Neural cell (in vitro differentiated cells): Measurements from ENCODE around the gene APBA3. TPM values are rescaled to one million over a fixed set of nuclear protein-coding genes. Genes with fewer than 3 reads are reported as not detected.

Experiments
- H2AFZ ChIP-seq: fragments of 200-600, 300-800 bp; sonication (generic), shearing (Covaris generic); 2 replicates; pipeline ENCODE4 v1.6.0; 2014; ENCODE audit warnings: low read depth, mild to moderate bottlenecking, antibody characterized with exemption, low read length, moderate library complexity
- H3F3A ChIP-seq: fragments of 200-600 bp; shearing (Covaris generic); 2 replicates; pipeline ENCODE4 v1.6.1; 2016; ENCODE audit warnings: mild to moderate bottlenecking, moderate library complexity, mixed read lengths, antibody characterized with exemption, low read length; ENCODE audit not compliant: insufficient read depth, poor library complexity, severe bottlenecking
- H3K27ac ChIP-seq: fragments of 200-600, 300-800 bp; sonication (generic), shearing (Covaris generic); 2 replicates; pipeline ENCODE4 v1.5.1; 2014; ENCODE audit warnings: mild to moderate bottlenecking, low read length, moderate library complexity
- H3K27me3 ChIP-seq: fragments of 300-800, 200-600 bp; sonication (generic), shearing (Covaris generic); 2 replicates; pipeline ENCODE4 v1.6.0; 2014; ENCODE audit warnings: mild to moderate bottlenecking, low read depth, low read length, moderate library complexity; ENCODE audit not compliant: insufficient read depth
- H3K36me3 ChIP-seq: fragments of 300-800, 200-600 bp; sonication (generic), shearing (Covaris generic); 2 replicates; pipeline ENCODE4 v1.5.1; 2014; ENCODE audit warnings: mild to moderate bottlenecking, antibody characterized with exemption, low read length, moderate library complexity; ENCODE audit not compliant: insufficient read depth
- H3K4me2 ChIP-seq: fragments of 300-800, 200-600 bp; sonication (generic), shearing (Covaris generic); 2 replicates; pipeline ENCODE4 v1.6.0; 2014; ENCODE audit warnings: mild to moderate bottlenecking, low read length
- H3K4me3 ChIP-seq: fragments of 300-800, 200-600 bp; sonication (generic), shearing (Covaris generic); 2 replicates; pipeline ENCODE4 v1.5.1; 2014; ENCODE audit warnings: mild to moderate bottlenecking, low read length, moderate library complexity
- H3K79me2 ChIP-seq: fragments of 200-600 bp; shearing (Covaris generic); replicated peaks from 2 replicates; pipeline ENCODE4 v1.6.0; 2014; ENCODE audit warnings: mild to moderate bottlenecking, low read length, moderate library complexity; ENCODE audit not compliant: insufficient read depth
- H3K9ac ChIP-seq: fragments of 300-800, 200-600 bp; sonication (generic), shearing (Covaris generic); 2 replicates; pipeline ENCODE4 v1.6.1; 2016; ENCODE audit warnings: mild to moderate bottlenecking, low read length, mixed read lengths
- H3K9me2 ChIP-seq: fragments of 200-600 bp; shearing (Covaris generic); 2 replicates; pipeline ENCODE4 v1.6.1; 2016; ENCODE audit warnings: mild to moderate bottlenecking, low read length, mixed read lengths; ENCODE audit not compliant: insufficient read depth
- H3K9me3 ChIP-seq: fragments of 200-600, 300-800 bp; sonication (generic), shearing (Covaris generic); 2 replicates; pipeline ENCODE4 v1.6.1; 2016; ENCODE audit warnings: mild to moderate bottlenecking, mixed run types, low read length, moderate library complexity, mixed read lengths
- H4K20me1 ChIP-seq: fragments of 200-600 bp; shearing (Covaris generic); 2 replicates; pipeline ENCODE4 v1.6.1; 2016; ENCODE audit warnings: mild to moderate bottlenecking, mixed run types; ENCODE audit not compliant: insufficient read depth
- CTCF ChIP-seq: fragments of 450-650 bp; IDR thresholded peaks from 2 replicates; pipeline ENCODE4 v1.5.1; 2014; ENCODE audit warnings: antibody characterized with exemption, mild to moderate bottlenecking, moderate library complexity; ENCODE audit not compliant: poor library complexity, severe bottlenecking
- EP300 ChIP-seq: fragments of 450-650 bp; conservative IDR thresholded peaks from 2 replicates; pipeline ENCODE4 v1.6.1; 2014; ENCODE audit warnings: antibody characterized with exemption, mild to moderate bottlenecking, moderate library complexity; ENCODE audit not compliant: poor library complexity, severe bottlenecking
- EZH2 ChIP-seq: fragments of 200-600, 300-800 bp; shearing (Covaris generic), sonication (generic); IDR thresholded peaks from 2 replicates; pipeline ENCODE4 v1.6.1; 2014; ENCODE audit warnings: antibody characterized with exemption, low read length, borderline replicate concordance, mild to moderate bottlenecking; ENCODE audit not compliant: insufficient read depth, poor library complexity, severe bottlenecking
- MXI1 ChIP-seq: fragments of 450-650 bp; conservative IDR thresholded peaks from 2 replicates; pipeline ENCODE4 v1.6.1; 2014; ENCODE audit warnings: antibody characterized with exemption, mild to moderate bottlenecking; ENCODE audit not compliant: poor library complexity, severe bottlenecking
- POLR2AphosphoS5 ChIP-seq: IDR thresholded peaks from 2 replicates; pipeline ENCODE4 v1.6.1; 2012
- RAD21 ChIP-seq: fragments of 450-650 bp; conservative IDR thresholded peaks from 2 replicates; pipeline ENCODE4 v1.6.1; 2014; ENCODE audit warnings: antibody characterized with exemption, mild to moderate bottlenecking, moderate library complexity
- REST ChIP-seq: IDR thresholded peaks from 2 replicates; pipeline ENCODE4 v1.6.1; 2012; ENCODE audit warnings: borderline replicate concordance
- SMC3 ChIP-seq: fragments of 450-650 bp; conservative IDR thresholded peaks from 2 replicates; pipeline ENCODE4 v1.6.1; 2014; ENCODE audit warnings: antibody characterized with exemption, mild to moderate bottlenecking, moderate library complexity; ENCODE audit not compliant: poor library complexity
- TAF1 ChIP-seq: IDR thresholded peaks from 2 replicates; pipeline ENCODE4 v1.6.1; 2012; ENCODE audit warnings: low read depth
- polyA plus RNA-seq: library from polyadenylated mRNA; depleted of rRNA; stranded (reverse); fragments of >200 nt; gene quantifications from 2 replicates; pipeline ENCODE4 v1.2.3, GENCODE V29; 2014

Gene APBA3
- polyA plus RNA-seq, 1 donor from 2014 or later = 37.1 TPM

- Histone ChIP-seq H2AFZ (no peak overlapping the region), H3K9ac (no peak overlapping the region), H3K27me3 (no peaks in the 10 kb centered on the region), H3K79me2 (no peaks in the 10 kb centered on the region), H3F3A (no peaks in the 10 kb centered on the region), H3K36me3 (no peaks in the 10 kb centered on the region), H3K9me3 (no peaks in the 10 kb centered on the region), H3K9me2 (no peaks in the 10 kb centered on the region), H3K27ac (no peak overlapping the region), H4K20me1 (no peaks in the 10 kb centered on the region), H3K4me2 (no peak overlapping the region), H3K4me3 (no peak overlapping the region)
- no peak for TF ChIP-seq SMC3
Observed at GRCh38 chr19:3745363-3746045, 16.0 kb downstream of the APBA3 start.

GRCh38 chr19:3743486-3743885, 18.0 kb downstream of the APBA3 start:
- Histone ChIP-seq H3K27ac (no peak overlapping the region), H3K9ac (no peak overlapping the region), H4K20me1 (no peaks in the 10 kb centered on the region), H3K9me2 (no peaks in the 10 kb centered on the region), H3K9me3 (no peaks in the 10 kb centered on the region), H3F3A (no peaks in the 10 kb centered on the region), H3K4me3 (no peak overlapping the region), H3K36me3 (no peaks in the 10 kb centered on the region), H3K79me2 (no peaks in the 10 kb centered on the region), H3K4me2 (no peak overlapping the region), H3K27me3 (no peaks in the 10 kb centered on the region), H2AFZ (no peak overlapping the region)
- TF ChIP-seq EZH2 = no peak
- TF ChIP-seq POLR2AphosphoS5 = no peak
- TF ChIP-seq CTCF = no peak
- TF ChIP-seq REST = no peak
- TF ChIP-seq SMC3 = no peak
- TF ChIP-seq EP300 = no peak

GRCh38 chr19:3740431-3740830, 21.1 kb downstream of the APBA3 start:
- Histone ChIP-seq H3K27me3 (no peaks in the 10 kb centered on the region), H3K27ac (no peak overlapping the region), H4K20me1 (no peaks in the 10 kb centered on the region), H3K9ac (no peak overlapping the region), H3F3A (no peaks in the 10 kb centered on the region), H3K4me2 (no peak overlapping the region), H2AFZ (no peak overlapping the region), H3K79me2 (no peaks in the 10 kb centered on the region), H3K9me2 (no peaks in the 10 kb centered on the region), H3K36me3 (no peaks in the 10 kb centered on the region), H3K9me3 (no peaks in the 10 kb centered on the region), H3K4me3 (no peak overlapping the region)
- TF ChIP-seq MXI1 (no peak), EZH2 (no peak), RAD21 (no peak), REST (no peak), POLR2AphosphoS5 (no peak), TAF1 (no peak), SMC3 (no peak), EP300 (no peak), CTCF (no peak)
